Esophagus (tissue), 2 donors: ENCODE results near the gene CMKLR1. TPM values are rescaled to one million over a fixed set of nuclear protein-coding genes. Genes with fewer than 3 reads are reported as not detected.

ENCODE experiments used
- H3K27ac ChIP-seq, 2 donors: one replicate each; pipeline ENCODE4 v1.5.1; 2013; ENCODE audit warnings: low read depth in 2 of 2, mild to moderate bottlenecking in 2 of 2, inconsistent platforms in 1 of 2, low read length in 1 of 2, moderate library complexity in 1 of 2
- H3K27me3 ChIP-seq, 2 donors: one replicate each; pipeline ENCODE4 v1.6.1; 2013; ENCODE audit warnings: low read length in 2 of 2, control low read depth in 1 of 2, mild to moderate bottlenecking in 1 of 2; ENCODE audit not compliant: insufficient read depth in 2 of 2, control insufficient read depth in 1 of 2
- H3K36me3 ChIP-seq, 2 donors: one replicate each; pipeline ENCODE4 v1.6.1; 2013; ENCODE audit warnings: low read length in 1 of 2; ENCODE audit not compliant: control insufficient read depth in 2 of 2, insufficient read depth in 2 of 2
- H3K4me1 ChIP-seq, 2 donors: one replicate each; pipeline ENCODE4 v1.6.1; 2013; ENCODE audit warnings: low read length in 1 of 2; ENCODE audit not compliant: control insufficient read depth in 2 of 2, insufficient read depth in 2 of 2
- H3K4me3 ChIP-seq, 2 donors: one replicate each; pipeline ENCODE4 v1.5.1; 2013; ENCODE audit warnings: low read length in 2 of 2, mild to moderate bottlenecking in 2 of 2, low read depth in 1 of 2, moderate library complexity in 1 of 2
- H3K9me3 ChIP-seq, 2 donors: one replicate each; pipeline ENCODE4 v1.6.1; 2013; ENCODE audit warnings: mild to moderate bottlenecking in 2 of 2, low read depth in 1 of 2, low read length in 1 of 2, moderate library complexity in 1 of 2; ENCODE audit not compliant: control insufficient read depth in 2 of 2, insufficient read depth in 1 of 2
- whole genome bisulfite sequencing, 2 donors: extraction: QIAGEN DNeasy Blood & Tissue Kit; methylation state at CpG; one replicate each; pipeline ENCODE4 v1.1.7; 2013; 5-methylcytosine and 5-hydroxymethylcytosine counted together
- polyA plus RNA-seq, 2 donors: library from polyadenylated mRNA; stranded (reverse); fragments of 200-250 nt; gene quantifications; one replicate each; pipeline ENCODE4 v1.2.3, GENCODE V29; 2013
- donor health status: healthy with polysubstance abuse.
- donor health status: Bipolar disorder and iron deficiency.

CMKLR1 gene
- polyA plus RNA-seq, 2 donors = 0.24 to 0.45 TPM

DNA sequence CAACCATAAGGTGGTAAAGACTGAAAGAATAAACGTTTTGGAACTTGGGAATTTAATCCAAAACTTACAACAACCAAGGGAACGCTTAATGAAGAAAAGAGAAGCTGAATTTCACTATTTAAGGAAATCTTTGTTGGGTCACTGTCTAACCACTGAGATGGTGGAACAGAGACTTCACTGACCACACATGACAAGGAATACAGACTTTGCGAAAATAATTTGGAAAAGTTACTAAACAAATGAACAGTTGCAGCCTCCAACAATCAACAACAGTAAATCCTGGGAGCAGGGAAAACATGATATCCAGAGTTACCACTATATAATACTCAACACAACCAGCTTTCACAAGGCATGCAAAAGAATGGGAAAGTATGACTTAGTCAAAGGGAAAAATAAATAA lies 79.1 kb downstream of the CMKLR1 start:
- no peak overlapping the region for H3K4me3 ChIP-seq
- no peaks in the 10 kb centered on the region for H3K36me3 ChIP-seq
- H3K4me1 ChIP-seq = no peaks in the 10 kb centered on the region
- WGBS, 2 donors = 35 to 71% methylated on average over 3 of the region's 3 CpGs
- H3K9me3 ChIP-seq = peaks cover 2 to 3% of the 10 kb centered on the region in 2 donors
- no peak overlapping the region for H3K27ac ChIP-seq
- peaks cover 0 to 3% of the 10 kb centered on the region in 2 donors for H3K27me3 ChIP-seq

DNA sequence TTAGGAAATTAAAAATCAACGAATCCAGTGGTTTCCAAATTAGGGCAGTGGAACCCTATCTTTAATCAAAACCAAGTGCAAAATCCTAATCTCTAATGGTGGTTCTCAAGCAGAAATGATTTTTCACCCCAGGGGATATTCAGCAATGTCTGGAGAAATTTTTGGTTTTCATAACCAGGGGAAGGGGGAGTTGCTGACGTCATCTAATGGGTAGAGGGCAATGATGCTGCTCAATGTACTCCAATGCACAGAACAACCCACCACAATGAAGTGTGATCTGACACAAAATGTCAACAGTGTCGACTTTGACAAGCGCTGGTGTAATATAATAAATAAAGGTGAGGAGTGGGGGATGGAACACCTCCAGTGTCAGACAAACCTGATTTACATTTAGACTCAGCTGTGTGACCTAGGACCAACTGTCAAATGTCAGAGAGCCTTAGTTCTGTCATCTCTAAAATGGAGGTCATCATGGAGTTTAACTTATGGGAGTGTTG lies 81.5 kb downstream of the CMKLR1 start:
- no peaks in the 10 kb centered on the region for H3K27me3 ChIP-seq
- H3K4me3 ChIP-seq = no peak overlapping the region
- no peaks in the 10 kb centered on the region for H3K4me1 ChIP-seq
- H3K27ac ChIP-seq = no peak overlapping the region
- WGBS, 2 donors = 63 to 69% methylated on average over 4 of the region's 4 CpGs
- peaks cover 2 to 3% of the 10 kb centered on the region in 2 donors for H3K9me3 ChIP-seq
- H3K36me3 ChIP-seq = no peaks in the 10 kb centered on the region

DNA sequence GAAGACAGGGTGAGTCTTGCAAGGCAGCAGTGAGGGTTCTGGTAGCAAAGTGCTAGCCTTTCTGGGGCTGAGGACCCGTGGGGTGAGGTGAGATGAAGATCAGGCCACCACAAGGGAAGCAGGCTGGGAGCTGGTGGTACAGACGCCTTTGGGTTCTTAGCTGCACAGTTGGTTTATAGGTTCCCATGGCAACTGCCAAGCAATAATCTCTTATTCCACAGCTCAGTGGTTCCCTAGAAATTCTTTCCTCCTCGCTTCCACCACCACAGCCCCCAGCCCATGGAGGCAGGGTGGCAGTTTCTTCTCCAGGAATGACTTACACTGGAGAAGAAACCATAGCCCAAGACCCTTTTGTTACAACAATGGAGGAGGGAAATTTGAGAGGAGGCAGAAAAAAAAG lies 82.1 kb downstream of the CMKLR1 start:
- no peaks in the 10 kb centered on the region for H3K4me1 ChIP-seq
- 32 to 37% methylated on average over 3 of the region's 3 CpGs for WGBS, 2 donors
- no peaks in the 10 kb centered on the region for H3K36me3 ChIP-seq
- no peak overlapping the region for H3K27ac ChIP-seq
- H3K27me3 ChIP-seq = no peaks in the 10 kb centered on the region
- no peak overlapping the region for H3K4me3 ChIP-seq
- H3K9me3 ChIP-seq = peaks cover 2 to 3% of the 10 kb centered on the region in 2 donors

DNA sequence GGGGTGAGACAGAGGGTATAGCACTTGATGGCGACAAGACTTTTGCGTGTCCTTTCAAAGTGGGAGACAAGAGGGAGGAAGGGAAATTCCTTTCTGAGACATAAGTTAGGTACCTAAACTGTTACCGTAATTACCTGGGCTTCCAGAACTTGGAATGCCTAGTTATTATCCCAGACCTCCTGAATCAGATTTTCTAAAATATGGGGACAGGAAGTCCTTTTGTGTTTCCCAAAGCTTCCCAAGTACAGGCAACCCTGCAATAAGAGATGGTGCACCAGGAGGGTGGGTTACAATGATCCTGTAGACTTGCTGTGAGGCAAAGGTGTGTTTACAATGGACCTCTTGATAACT lies 83.9 kb downstream of the CMKLR1 start:
- peaks cover 0 to 2% of the 10 kb centered on the region in 2 donors for H3K27me3 ChIP-seq
- H3K36me3 ChIP-seq = no peaks in the 10 kb centered on the region
- peaks cover 2 to 3% of the 10 kb centered on the region in 2 donors for H3K9me3 ChIP-seq
- no peak overlapping the region for H3K4me3 ChIP-seq
- H3K27ac ChIP-seq = no peak overlapping the region
- H3K4me1 ChIP-seq = no peaks in the 10 kb centered on the region
- 49 to 55% methylated on average over 3 of the region's 3 CpGs for WGBS, 2 donors

DNA sequence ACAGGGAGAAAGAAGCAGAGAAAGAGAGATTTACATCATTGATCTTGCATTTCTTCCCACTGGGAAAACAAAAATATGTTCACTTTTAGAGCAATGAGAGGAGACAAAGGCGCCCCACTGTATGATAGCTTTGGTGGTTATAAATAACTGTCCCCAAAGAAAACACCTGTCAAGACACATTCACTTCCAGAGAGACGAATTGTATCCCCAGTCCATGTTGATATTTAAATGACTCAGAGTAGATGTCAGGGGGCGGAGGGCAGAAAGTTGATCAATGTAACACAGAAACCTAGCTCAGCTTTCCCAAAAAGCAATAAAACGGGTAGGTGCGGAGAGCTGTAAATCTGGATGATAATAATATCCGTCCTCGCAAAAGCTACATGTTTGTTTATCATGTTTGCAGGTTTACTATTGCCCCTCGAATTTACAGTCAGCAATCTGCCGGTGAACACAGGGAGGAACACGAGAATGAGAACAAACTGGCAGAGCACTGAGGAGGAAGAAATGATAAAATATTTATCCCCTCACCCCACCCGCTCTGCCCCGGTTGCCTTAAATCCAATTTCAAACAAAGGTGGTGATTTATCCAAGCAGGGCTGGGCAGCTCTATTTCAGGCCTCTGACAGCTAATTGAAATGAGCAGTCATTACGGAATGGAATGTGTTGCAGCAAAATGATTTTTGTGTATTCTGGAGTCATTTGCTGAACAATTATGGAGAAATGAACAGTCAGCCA lies 84.4 kb downstream of the CMKLR1 start:
- Histone ChIP-seq H3K4me3 (no peak overlapping the region), H3K27ac (no peak overlapping the region), H3K27me3 (peaks cover 0 to 2% of the 10 kb centered on the region in 2 donors), H3K36me3 (no peaks in the 10 kb centered on the region), H3K4me1 (no peaks in the 10 kb centered on the region), H3K9me3 (peaks cover 2 to 3% of the 10 kb centered on the region in 2 donors)
- WGBS, 2 donors = 38 to 39% methylated on average over 13 of the region's 13 CpGs

DNA sequence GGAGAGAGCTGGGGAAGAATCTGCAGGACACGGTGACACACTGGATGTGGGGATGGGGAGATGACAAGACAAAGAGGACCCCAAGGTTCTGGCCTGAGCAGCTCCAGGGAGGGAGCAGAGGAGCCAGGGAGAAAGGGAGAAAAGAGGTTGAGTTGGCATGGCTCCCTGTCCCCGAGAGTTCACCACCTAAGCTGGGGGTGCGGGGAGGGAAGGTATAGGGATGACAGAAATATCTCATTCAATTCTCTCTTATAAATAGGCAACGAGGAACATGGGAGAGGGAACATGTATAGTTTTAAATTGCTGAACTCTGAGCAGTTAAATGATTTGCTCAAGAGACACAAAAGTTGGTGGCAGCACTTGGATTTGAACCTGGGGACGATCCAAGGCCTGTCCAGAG lies 85.1 kb downstream of the CMKLR1 start:
- Histone ChIP-seq H3K4me1 (no peaks in the 10 kb centered on the region), H3K4me3 (no peak overlapping the region), H3K27me3 (peaks cover 0 to 2% of the 10 kb centered on the region in 2 donors), H3K27ac (no peak overlapping the region), H3K36me3 (no peaks in the 10 kb centered on the region), H3K9me3 (peaks cover 2 to 3% of the 10 kb centered on the region in 2 donors)
- 42 to 52% methylated on average over 5 of the region's 5 CpGs for WGBS, 2 donors

DNA sequence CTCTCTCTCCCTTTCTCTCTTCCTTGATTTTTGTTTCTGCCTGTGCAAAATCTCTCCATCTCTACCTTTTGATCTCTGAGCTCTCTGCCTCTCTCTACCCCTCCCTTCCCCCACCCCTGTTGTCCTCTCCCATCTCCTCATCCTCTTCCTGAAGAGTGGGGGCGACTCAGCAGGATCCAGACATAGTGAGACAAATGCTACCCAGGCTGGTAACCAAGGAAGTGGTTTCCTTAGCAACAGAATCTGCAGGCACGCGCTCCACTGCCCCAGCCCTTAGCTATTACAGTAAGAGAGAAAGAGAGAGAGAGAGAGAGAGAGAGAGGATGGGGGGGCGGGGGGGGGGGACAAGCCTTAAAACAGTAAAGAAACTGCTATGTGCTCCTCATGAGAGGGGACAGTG lies 85.6 kb downstream of the CMKLR1 start:
- H3K4me1 ChIP-seq = no peaks in the 10 kb centered on the region
- H3K9me3 ChIP-seq = peaks cover 0 to 2% of the 10 kb centered on the region in 2 donors
- WGBS, 2 donors = 0 to 3% methylated on average over 3 to 4 of the region's 4 CpGs
- H3K27me3 ChIP-seq = peaks cover 0 to 2% of the 10 kb centered on the region in 2 donors
- no peak overlapping the region for H3K4me3 ChIP-seq
- no peaks in the 10 kb centered on the region for H3K36me3 ChIP-seq
- no peak overlapping the region for H3K27ac ChIP-seq

DNA sequence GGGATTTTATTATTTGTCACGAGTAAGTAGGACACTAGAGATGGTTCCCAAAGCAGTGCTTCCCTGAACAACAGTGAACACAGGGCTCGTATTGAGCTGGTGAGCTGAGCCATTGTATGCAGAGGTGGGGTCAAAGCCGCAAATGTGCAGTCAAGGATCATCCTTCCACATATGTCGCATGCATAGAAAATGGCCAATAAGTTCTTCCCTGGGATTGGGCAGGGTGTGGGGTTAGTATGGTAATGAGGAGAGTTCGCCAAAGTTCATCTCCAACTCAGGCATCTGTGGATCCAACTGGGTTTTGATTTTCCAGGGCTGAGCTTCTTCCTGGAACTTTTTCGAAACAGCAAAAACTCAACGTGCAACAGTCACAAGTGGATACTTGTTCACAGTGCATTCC lies 86.6 kb downstream of the CMKLR1 start:
- peaks cover 0 to 2% of the 10 kb centered on the region in 2 donors for H3K27me3 ChIP-seq
- 73 to 79% methylated on average over 7 of the region's 7 CpGs for WGBS, 2 donors

DNA sequence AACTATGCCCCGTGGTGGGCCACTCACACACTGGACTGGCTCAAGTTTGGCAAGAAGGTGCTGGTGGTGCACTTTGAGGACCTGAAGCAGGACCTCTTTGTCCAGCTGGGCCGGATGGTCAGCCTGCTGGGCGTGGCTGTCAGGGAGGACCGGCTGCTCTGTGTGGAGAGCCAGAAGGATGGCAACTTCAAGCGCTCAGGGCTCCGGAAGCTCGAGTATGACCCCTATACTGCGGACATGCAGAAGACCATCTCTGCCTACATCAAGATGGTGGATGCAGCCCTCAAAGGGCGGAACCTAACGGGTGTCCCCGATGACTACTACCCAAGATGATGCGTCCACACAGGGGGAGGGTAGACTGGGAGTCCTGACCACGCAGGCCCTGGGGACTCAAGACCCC lies 91.1 kb downstream of the CMKLR1 start:
- Histone ChIP-seq H3K27me3 (peaks cover 0 to 2% of the 10 kb centered on the region in 2 donors), H3K4me3 (no peak overlapping the region), H3K36me3 (no peaks in the 10 kb centered on the region), H3K27ac (no peak overlapping the region), H3K4me1 (no peaks in the 10 kb centered on the region), H3K9me3 (no peaks in the 10 kb centered on the region)
- 84 to 87% methylated on average over 13 of the region's 13 CpGs for whole genome bisulfite sequencing, 2 donors

More for the DNA sequence above, 86.6 kb downstream of the CMKLR1 start:
- H3K27ac ChIP-seq = no peak overlapping the region
- H3K4me3 ChIP-seq = no peak overlapping the region
- H3K9me3 ChIP-seq = peaks cover 0 to 2% of the 10 kb centered on the region in 2 donors
- H3K4me1 ChIP-seq = no peaks in the 10 kb centered on the region
- no peaks in the 10 kb centered on the region for H3K36me3 ChIP-seq

DNA sequence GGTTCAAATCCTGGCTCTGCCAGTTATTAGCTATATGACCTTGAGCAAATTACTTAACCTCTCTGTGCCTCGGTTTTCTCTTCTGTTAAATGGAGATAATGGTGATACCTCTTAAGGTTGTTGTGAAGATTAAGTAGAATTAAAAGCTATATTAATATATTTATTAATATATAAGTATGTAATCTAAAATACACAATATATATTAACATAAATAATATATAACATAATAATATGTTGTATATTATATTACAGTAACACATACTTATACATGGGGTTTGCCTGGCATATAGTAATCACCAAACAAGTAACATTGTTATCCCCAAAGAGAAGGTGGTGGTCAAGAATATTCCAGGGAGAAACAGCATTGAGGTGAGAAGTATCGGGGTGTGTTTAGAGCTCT lies 92.0 kb downstream of the CMKLR1 start:
- Histone ChIP-seq H3K4me3 (no peak overlapping the region), H3K4me1 (no peaks in the 10 kb centered on the region), H3K9me3 (no peaks in the 10 kb centered on the region), H3K27me3 (peaks cover 0 to 2% of the 10 kb centered on the region in 2 donors), H3K27ac (no peak overlapping the region), H3K36me3 (no peaks in the 10 kb centered on the region)
- WGBS, 2 donors = 79 to 85% methylated on average over 2 of the region's 2 CpGs
